Activated CD4-positive, alpha-beta T cell treated with anti-CD3 and anti-CD28 coated beads for 4 hours (primary cell): ENCODE measurements around the gene ZNF69.
"Not testable (repeated sequence)": the region's sequence is repeated elsewhere in the genome, so short reads cannot be mapped to it uniquely, and the experiment has no call there.

Experiments
- DNase-seq, 2 donors: peaks; one replicate each; pipeline ENCODE4 v3.0.0-alpha.2; 2020

ZNF69 gene

DNA sequence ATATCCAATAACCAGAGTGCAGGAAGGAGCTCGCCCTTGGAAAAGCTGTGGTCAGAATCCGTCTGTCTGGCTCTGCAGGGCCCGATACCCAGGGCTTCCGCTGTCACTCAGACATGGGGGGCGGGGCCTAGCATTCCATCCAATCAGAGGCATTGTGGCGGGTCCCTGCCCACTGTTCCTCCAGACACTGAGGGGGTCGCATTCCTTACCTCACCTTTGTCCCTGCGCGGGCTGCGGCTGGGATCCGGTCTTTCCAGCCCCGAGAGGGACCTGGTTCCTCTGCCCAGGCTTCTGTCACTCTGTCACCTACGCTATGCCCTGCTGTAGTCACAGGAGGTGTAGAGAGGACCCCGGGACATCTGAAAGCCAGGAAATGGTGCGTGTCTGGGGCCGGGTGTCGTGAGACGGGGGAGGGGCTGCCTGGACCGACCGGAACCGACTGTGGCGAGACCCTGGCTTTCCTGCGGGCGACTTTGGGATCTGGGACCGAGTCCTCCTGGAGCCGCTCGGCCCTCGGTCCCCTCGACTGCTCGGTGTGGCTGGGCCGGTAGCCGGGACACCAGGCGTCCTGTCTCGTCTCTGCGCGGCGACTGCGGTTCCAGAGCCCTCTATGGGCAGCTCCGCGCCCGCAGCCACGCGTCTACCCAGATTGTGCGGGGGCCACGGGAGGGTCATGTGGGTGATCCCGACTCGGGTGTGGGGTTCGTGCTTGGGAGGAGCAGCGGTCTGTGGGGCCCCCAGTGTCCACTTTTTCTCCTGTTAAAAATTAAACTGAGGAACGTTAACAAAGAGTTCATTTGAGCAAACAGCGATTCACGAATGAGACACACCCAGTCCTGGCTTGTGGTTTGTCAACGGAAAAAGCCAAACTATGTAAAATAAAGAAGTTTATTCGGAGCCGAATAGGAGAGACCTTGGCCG is at the start of gene ZNF69:
Gene ZNF69 (plus strand): TSS at position 172 of the 921 bp plus-strand sequence. CDS start 142 bp downstream, at position 314.
- DNase-seq: peak; percentile 48 to 51

GRCh38 chr19:11843722-11844121 is 43.9 kb upstream of the ZNF69 start:
- no peak for DNase-seq

- not testable (repeated sequence) for DNase-seq
These were observed 40.0 kb upstream of the ZNF69 start for GRCh38 chr19:11847615-11848014.

DNA sequence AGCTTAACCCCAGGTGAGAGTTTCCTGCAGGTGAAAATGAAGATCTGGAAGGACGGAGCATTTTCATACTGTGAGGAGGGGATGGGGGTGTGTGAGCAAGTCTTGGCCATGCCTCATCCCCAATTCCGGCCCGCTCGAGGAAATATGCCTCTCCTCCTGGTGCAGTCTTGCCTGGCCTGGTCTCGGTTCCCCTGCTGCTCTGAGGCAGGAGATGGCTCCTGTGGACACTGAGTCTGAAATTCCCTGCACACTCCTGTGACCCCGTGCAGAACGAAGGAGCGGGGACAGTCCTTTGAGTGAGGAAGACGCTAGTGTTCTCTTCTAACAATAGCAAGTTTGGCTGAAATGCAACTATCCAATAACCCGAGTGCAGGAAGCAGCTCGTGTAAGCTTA is 39.4 kb upstream of the ZNF69 start:
- no peak for DNase-seq

DNA sequence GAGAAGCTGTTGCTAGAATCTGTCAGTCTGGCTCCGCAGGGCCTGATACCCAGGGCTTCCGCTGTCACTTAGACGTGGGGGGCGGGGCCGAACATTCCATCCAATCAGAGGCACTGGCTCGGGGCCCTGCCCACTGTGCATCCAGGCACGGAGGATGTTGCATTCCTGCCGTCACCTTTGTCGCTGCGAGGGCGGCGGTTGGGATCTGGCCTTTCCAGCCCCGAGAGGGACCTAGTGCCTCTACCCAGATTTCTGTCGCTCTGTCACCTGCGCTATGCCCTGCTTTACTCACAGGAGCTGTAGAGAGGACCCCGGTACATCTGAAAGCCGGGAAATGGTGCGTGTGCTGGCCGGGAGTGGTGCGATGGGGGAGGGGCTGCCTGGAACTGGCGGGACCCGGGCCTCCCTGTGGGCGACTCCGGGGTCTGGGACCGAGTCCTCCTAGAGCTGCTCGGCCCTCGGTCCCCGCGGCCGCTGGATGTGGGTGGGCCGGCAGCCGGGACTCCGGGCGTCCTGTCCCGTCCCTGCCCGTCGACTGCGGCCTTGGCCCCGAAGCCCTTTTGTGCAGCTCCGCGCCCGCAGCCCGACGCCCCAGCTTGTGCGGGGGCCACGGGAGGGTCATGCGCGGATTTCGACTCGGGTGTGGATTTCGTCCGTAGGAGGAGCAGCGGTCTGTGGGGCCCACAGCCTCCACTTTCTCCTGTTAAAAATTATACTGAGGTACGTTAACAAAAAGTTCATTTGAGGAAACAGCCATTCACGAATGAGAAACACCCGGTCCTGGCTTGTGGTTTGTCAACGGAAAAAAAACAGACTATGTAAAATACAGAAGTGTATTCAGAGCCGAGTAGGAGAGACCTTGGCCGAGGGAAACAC is 38.8 kb upstream of the ZNF69 start, which contains the start of gene ZNF439:
Gene ZNF439 (plus strand): TSS at position 133 of the 876 bp plus-strand sequence. CDS start 142 bp downstream, at position 275.
- peak; percentile 79 to 85 for DNase-seq

- not testable (repeated sequence) for DNase-seq
These were observed 37.3 kb upstream of the ZNF69 start for GRCh38 chr19:11850289-11850688.

GRCh38 chr19:11853358-11853757 is 34.2 kb upstream of the ZNF69 start:
- DNase-seq: no peak

DNA sequence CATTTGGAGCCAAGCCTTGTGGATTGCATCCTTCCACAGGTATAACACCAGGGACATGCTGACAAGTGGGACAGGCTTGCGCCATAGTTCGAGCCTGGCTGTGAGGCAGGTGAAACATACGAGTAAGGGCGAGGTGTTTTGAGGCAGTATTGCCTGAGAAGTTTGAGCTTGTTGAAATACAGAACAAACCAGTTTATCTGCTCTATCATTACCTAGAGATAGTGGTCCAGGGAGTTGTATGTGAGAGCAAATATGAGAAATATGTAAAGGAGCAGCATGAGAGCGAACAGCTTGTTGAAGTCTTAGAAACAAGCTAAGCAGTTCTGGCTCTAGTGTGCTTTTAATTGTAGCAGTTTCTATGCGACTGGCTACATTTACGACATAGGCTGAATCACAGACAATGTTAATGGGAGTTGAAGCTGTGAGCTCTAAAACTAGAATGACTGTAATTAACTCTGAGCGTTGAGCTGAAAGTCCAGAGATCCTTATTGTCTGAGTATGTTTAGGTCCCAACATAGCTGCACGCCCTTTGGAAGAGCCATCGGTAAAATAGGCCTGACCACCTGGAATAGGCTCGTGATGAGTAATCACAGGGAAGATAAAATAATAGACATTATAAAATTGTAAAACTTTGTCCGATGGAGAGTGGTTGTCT is 30.9 kb upstream of the ZNF69 start:
- DNase-seq: no peak

GRCh38 chr19:11860721-11861120 is 26.9 kb upstream of the ZNF69 start:
- no peak for DNase-seq

- DNase-seq: no peak
These were observed 26.3 kb upstream of the ZNF69 start for GRCh38 chr19:11861301-11861700.

DNA sequence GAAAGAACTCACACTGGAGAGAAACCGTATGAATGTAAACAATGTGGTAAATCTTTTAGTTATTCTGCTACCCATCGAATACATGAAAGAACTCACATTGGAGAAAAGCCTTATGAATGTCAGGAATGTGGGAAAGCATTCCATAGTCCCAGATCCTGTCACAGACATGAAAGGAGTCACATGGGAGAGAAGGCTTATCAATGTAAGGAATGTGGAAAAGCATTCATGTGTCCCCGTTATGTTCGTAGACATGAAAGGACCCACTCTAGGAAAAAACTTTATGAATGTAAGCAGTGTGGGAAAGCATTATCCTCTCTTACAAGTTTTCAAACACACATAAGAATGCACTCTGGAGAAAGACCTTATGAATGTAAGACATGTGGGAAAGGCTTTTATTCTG is 19.8 kb upstream of the ZNF69 start:
- DNase-seq: not testable (repeated sequence)

- no peak for DNase-seq
These were observed 19.4 kb upstream of the ZNF69 start for GRCh38 chr19:11868188-11868587.

DNA sequence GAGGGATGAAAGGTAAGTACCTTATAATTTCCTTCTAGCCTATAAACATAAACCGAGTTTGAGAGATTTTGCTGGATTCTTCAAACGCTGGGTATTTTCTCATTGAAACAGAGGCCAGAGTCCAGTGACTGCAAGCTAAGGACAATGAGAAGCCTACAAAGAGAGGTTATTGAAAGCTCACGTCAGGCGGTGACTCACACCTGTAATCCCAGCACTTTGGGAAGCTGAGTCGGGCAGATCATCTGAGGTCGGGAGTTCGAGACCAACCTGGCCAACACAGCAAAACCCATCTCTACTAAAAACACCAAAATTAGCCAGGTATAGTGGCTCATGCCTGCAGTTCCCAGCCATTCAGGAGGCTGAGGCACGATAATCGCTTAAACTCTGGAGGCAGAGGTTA is 15.0 kb upstream of the ZNF69 start:
- DNase-seq: no peak

GRCh38 chr19:11873762-11874161 is 13.8 kb upstream of the ZNF69 start:
- DNase-seq: no peak

GRCh38 chr19:11879687-11880266 is 7.8 kb upstream of the ZNF69 start:
- DNase-seq: peak; percentile 26 to 43

- no peak for DNase-seq
These were observed 7.0 kb upstream of the ZNF69 start for GRCh38 chr19:11880598-11880997.

DNA sequence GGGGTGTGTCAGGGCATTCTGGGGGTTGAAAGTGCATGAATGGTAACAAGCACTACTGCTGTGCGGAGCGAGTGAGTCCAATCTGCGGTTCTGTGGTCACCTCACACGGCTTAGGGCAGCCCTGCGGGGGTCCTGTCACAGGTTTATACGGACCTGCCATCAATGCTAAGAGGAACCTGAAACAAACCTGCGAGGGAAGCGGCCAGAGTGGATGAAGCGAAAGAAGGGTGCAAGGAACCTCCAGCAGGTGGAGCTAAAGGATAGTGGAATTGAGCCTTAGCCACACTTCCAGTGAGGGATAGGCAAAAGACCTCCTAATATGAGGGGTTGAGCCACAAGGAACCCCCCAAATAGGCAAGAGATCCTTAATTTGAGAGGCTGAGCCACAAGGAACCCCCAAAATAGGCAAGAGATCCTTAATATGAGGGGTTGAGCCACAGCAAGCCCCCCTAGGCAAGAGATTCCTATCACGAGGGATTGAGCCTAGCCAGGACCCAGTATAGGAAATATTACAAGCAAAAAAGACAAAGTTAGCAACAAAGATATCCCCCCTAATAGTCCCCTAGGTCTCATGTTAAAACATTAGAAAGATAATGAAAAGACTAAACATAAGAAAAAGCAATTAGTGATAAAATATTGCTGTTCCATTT is 6.3 kb upstream of the ZNF69 start:
- peak; percentile 53 to 68 for DNase-seq

DNA sequence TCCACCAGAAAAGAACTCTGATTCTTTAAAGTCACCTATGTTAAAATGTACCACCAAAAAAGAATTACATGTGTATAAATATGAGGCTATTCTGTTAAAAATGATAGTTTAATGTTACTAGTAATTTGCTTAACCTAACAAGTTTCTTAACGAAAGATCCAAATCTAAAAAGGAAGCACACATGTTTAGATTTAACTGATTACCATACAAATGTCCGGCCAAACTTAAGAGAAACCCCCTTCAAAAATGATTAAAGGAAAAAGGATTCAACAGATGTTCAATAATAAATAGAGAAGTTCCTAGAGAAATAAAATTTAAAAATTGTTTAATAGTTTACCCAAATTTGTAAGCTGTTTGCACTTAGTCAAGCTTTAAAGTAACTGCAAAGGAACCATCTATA is 5.0 kb upstream of the ZNF69 start:
- no peak for DNase-seq

DNA sequence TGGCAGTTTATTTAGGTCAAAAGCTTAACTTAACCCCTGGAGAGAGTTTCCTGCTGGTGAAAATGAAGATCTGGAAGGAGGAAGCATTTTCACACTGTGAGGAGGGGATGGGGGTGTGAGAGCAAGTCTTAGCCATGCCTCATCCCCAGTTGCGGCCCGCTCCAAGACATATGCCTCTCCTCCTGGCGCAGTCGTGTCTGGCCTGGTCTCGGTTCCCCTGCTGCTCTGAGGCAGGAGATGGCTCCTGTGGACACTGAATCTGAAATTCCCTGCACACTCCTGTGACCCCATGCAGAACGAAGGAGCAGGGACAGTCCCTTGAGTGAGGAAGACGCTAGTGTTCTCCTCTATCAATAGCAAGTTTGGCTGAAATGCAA is 360 bp upstream of the ZNF69 start:
- no peak for DNase-seq

DNA sequence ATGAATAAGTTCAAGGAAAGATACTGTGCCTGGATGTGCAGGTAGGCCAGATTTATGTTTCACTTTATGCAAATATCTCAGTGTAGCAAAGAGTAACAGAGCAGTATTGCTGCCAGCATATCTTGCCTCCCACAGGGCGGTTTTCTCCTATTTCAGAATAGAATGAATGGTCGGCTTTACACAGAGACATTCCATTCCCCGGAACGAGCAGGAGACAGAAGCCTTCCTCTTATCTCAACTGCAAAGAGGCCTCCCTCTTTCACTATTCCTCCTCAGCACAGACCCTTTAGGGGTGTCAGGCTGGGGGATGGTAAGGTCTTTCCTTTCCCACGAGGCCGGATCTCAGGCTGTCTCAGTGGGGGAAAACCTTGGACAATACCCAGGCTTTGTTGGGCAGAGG is 2.3 kb downstream of the ZNF69 start:
- DNase-seq: not testable (repeated sequence)

DNA sequence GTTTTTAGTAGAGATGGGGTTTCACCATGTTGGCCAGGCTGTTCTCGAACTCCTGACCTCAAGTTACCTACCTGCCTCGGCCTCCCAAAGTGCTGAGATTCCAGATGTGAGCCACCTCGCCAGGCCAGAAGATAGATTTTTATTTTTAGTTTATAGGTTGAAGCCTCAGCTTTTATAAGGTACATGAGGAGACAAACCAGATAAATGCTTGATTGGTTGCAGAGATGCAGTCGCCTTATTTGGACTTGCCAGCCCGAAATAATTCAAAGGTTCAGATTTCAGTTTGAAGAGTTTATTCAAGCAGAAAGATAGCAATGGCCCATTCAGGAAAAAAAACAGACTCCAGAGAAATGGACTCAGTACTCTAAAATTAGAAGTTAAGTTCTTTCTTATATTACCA is 3.1 kb downstream of the ZNF69 start:
- DNase-seq: no peak

GRCh38 chr19:11894851-11895250 is 7.3 kb downstream of the ZNF69 start:
- DNase-seq: no peak
